GM18907 (cell line): ENCODE measurements around the gene TBC1D8.

Experiments used
- ATAC-seq: cut with Tn5 transposase; IDR thresholded peaks from one replicate; pipeline ENCODE4 v1.9.1; 2021; ENCODE audit warnings: mild to moderate bottlenecking, moderate library complexity; ENCODE audit not compliant: unreplicated experiment

The TBC1D8 gene

DNA sequence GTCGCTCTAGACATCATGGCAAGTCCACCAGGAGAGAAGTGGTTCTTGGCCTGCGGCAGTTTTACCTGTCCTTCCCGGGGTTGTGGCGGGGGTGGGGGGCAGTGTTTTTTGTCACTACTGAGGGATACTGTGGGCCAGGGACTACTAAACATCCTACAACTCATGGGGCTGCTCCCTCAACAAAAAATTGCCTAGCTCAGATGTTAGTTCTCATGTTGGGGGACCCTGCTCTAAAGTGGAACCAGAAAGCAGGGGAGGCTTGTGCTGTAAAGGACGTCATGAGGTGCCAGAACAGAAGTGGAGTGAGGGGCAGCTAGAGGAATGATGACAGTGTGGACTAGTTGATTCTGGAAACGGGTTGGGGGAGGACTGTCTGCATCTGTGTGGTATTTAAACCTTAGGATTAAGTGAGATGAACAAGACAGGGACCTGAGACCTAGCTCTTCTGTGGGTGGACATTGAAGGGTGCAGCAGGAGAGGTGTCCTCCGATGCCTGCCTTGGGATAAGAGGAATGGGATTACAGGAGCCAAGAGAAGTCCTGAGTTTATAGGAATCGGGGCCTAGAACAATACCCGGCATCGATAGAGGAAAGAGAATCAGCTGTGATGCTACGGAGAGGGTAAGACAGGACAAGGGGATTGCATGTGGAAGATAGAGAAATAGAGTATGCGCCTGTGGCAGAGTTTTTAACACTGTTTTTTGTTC, 146.4 kb downstream of the TBC1D8 start:
- no peak for ATAC-seq

GRCh38 chr2:101003278-101003775, 147.9 kb downstream of the TBC1D8 start:
- ATAC-seq: no peak

DNA sequence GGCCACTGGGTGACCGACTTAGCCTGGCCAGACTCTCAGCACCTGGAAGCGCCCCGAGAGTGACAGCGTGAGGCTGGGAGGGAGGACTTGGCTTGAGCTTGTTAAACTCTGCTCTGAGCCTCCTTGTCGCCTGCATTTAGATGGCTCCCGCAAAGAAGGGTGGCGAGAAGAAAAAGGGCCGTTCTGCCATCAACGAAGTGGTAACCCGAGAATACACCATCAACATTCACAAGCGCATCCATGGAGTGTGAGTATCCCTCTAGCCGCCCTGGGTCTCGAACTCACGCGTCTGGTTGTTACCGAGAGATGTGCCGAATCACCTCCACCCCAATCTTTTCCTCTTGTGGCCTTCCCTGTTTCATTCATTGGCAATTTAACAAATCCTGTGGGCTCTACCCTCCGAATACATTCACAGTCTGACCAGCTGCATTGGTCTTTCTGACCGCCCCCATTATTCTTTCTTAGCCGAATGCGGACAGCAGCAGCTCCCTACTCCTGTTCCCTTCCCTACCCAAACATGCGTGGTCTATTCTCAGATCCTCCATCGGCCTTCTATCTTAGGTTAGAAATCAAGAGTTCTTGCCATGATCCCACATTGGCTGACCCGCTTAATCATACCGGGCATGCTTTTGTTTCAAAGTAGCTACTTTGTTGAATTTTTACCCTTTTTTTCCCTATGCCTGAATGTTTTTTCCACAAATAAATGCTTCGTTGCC, 148.5 kb downstream of the TBC1D8 start:
- no peak for ATAC-seq

DNA sequence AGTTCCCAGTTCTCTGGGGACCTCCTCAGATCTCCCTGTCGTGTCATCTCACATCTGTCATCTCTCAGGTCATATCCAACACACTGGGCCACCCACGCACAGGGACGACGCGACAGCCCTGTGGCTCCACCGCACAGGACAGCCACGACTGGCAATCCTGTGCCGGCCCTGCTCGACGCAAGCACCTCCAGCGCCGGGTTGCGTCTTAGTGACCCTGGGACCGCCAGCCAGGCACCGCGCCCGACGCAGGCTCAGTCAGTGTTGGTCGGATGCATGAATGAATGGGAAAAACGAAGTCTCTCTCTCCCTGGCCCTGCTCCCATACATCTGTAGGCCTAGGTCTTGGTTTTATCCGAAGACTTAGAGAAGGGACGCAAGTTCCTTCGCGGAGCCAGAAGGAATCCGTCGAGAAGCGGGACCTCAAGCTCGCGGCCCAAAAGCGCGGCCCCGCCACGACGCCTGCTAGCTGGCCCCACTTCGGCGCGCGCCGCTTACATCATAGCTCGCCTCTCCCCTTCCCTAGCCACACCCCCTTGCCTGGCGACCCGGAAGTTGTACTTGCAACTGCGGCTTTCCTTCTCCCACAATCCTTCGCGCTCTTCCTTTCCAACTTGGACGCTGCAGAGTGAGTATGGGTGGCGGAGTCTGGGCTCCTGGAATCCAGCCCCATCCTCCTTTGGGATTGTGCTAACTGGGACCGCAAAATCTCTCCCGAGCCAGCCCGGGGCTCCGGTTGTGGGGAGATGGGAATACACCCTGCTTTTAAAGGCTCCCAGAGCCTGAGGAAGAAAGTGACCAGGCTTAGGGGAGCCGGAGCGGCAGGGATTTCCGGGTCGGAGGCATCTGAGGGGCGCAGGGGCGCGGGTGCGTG, 149.3 kb downstream of the TBC1D8 start, which contains the start of gene RPL31:
RPL31 (plus strand) TSS at position 599 of the 871 bp plus-strand sequence. CDS start 413 bp downstream, outside the sequence.
- peak; percentile 98 for ATAC-seq

GRCh38 chr2:100999995-101000394, 151.2 kb downstream of the TBC1D8 start:
- no peak for ATAC-seq

GRCh38 chr2:100998235-100998573, 153.0 kb downstream of the TBC1D8 start:
- ATAC-seq: no peak

DNA sequence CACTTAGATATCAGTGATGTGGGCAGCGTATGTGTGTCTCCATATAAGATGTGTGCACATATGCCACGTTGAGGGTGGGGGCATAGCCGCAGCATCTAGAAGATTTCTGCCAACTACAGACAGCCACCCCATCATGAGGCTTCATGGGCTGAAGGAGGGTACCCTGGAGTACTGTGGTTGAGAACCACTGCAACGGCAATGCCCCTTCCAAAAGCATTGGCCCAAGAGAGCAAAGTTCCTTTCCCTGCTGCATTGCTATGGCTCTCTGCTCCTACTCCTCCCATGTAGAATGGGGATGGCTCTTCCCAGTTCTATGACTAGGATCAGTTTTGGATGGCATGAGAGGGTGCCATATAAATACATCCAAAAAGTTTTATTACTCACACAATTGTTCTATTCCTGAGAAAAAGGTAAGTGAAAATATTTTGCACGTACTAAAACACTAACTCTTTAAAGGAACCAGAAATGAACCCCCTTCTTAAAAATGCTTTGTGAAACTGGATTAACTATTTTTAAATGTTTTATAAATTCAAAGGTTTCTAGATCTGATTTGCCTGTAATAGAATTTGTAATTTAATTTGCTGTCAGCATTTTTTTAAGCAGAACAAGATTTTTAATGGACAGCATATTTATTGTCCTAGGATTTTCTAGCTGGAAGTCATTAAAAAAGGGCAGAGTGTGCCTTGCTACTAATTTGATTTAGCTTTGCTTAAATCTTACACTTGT, 153.5 kb downstream of the TBC1D8 start:
- ATAC-seq: no peak

- ATAC-seq: no peak
Measured at GRCh38 chr2:100995309-100996075, 155.7 kb downstream of the TBC1D8 start.

DNA sequence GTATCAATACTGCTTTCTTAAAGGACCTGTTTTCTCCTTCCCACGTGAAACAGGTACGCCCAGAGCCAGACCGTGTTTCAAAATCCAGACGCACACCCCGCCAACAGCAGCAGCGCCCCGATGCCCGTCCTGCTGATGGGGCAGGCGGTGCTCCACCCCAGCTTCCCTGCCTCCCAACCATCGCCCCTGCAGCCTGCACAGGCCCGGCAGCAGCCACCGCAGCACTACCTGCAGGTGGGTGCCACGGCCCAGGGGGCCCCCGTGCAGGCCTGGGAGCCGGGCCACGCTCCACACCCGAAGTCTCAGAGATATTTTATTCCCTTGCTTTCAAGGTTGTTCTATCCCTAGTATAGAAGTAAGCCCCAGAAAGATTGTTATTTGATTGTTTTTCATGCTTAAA, 157.9 kb downstream of the TBC1D8 start:
- ATAC-seq: no peak

DNA sequence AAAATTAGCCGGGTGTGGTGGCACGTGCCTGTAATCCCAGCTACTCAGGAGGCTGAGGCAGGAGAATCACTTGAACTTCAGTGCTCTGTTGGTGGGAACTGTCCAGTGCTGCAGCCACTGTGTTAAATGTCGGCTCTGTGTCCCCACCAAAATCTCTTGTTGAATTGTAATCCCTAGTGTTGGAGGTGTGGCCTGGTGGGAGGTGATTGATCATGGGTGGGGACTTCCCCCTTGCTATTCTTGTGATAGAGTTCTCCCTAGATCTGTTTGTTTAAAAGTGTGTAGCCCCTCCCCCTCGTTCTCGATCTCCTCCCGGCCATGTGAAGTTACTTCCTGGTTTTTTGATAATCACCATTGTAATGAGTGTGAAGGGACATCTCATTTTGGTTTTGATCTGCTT, 158.9 kb downstream of the TBC1D8 start:
- no peak for ATAC-seq

GRCh38 chr2:100991404-100991773, 159.8 kb downstream of the TBC1D8 start:
- ATAC-seq: no peak

- no peak for ATAC-seq
Measured at GRCh38 chr2:100990650-100991403, 160.4 kb downstream of the TBC1D8 start.

DNA sequence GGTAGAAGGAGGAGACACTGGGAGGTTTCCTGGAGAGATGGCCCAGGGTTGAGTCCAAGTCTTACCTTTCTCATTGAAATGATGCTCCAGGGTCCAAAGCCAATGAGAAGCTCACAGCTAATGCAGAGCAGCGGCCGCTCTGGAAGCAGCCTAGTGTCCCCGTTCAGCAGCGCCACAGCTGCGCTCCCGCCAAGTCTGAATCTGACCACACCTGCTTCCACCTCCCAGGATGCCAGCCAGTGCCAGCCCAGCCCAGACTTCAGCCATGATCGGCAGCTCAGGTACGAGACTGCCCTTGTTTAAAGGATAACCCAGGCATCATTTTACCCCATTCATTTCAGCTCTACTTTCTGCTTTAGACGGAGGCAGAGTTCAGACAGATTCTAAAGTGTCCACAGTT, 161.0 kb downstream of the TBC1D8 start:
- ATAC-seq: no peak

DNA sequence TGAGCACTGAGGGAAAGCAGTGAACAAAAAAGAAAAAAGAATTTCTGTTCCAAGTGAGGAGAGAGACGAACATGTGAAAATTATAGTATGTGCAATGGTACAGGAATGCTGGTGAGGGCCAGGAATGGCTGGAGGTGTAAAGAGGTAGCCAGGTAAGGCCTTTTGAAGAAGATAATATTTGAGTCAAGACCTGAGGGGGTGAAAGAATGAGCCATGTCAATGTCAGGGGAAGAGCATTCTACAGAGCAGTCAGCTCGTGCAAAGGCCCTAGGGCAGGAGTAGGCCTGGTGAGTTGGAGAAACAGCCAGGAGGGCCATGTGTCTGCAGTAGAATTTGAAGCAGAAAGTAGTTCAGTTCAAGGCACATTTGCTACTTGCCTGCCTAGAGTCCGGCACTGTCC, 161.5 kb downstream of the TBC1D8 start:
- ATAC-seq: no peak

DNA sequence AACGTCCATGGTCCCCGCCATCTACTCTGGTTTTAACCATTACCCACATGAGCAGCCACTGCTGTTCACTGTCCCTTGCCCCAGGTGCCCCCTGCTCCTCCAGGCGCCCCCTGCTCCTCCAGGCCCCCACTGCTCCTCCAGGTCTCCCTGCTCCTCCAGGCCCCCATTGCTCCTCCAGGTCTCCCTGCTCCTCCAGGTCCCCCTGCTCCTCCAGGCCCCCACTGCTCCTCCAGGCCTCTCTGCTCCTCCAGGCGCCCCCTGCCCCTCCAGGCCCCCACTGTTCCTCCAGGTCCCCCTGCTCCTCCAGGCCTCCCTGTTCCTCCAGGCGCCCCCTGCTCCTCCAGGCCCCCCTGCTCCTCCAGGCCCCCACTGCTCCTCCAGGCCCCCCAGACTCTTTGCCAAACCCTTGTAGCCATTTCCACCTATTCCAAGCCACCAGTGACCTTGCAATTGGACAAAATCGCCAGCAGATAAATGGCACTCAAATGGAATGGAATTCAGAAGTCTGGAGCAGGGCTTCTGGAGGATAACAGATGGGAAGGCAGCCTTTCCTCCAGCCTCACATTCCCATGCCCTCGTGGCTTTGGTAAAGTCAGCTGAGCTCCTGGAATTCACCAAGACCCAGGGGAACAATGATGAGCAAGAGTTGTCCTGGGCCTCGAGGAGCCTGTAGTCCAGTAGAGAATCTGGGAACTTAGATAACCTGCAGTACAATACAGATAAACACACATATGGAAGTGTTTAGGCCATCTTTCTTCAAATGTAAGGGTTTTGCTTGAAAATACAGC, 162.4 kb downstream of the TBC1D8 start:
- no peak for ATAC-seq

DNA sequence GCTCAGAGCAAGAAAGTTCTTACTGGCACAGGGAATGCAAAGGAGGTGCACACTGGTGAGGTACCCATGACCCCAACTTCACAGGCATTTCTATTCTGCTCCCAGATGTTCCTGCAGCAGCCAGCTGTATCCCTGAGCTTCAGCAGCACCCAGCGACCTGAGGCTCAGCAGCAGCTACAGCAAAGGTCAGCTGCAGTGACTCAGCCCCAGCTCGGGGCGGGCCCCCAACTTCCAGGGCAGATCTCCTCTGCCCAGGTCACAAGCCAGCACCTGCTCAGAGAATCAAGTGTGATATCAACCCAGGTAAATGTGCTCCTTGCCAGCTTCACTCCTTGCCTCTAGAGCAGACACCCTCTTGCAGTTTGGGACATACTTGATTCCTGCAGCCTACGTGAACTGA, 163.2 kb downstream of the TBC1D8 start:
- no peak for ATAC-seq

- no peak for ATAC-seq
Measured at GRCh38 chr2:100987536-100987935, 163.6 kb downstream of the TBC1D8 start.

DNA sequence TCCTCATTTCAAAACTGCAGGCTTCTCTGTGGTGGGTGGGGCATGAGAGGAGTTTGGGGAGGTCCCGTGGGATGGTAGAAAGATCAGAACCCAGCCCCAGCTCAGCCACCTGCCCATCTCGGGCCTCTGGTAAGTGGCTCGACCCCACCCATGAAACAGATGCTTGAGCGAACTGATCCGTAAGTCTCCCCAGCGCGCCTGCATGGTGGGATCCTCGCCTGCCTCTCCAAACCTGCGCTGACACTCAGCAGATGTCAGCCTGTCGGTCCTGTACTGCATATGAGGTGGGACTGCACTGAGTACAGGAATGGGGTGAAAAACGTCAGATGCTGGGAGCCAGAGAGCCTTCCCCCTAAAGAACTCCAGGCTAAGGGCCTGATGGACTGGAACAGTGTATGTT, 165.0 kb downstream of the TBC1D8 start:
- ATAC-seq: no peak

DNA sequence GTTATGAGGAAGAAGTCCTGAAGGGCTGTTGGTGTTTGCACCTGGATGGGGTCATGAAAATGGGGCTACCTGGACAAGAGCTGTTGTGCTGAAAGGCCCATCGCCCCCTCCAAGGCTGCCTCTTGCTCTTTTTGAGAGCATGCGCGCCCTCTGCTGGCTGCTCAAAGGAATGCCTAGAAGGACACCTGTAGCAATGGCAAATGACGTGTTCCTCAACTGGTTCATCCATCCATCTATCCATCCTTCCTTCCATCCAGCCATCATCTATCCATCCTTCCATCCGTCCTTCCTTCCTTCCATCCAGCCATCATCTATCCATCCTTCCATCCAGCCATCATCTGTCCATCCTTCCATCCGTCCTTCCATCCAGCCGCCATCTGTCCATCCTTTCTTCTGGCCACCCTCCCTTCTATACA, 166.3 kb downstream of the TBC1D8 start:
- peak; percentile 71 for ATAC-seq
